HG02981 (cell line): ENCODE measurements around the gene ARID1A.
"Not testable (repeated sequence)": the region's sequence is repeated elsewhere in the genome, so short reads cannot be mapped to it uniquely, and the experiment has no call there.

ENCODE experiments used
- ATAC-seq: cut with Tn5 transposase; IDR thresholded peaks from one replicate; pipeline ENCODE4 v1.9.1; 2021; ENCODE audit warnings: mild to moderate bottlenecking, moderate library complexity; ENCODE audit not compliant: unreplicated experiment

ARID1A gene

GRCh38 chr1:26695356-26696118 is at the start of gene ARID1A:
Gene ARID1A (plus strand): TSS chr1:26696015. CDS start chr1:26696404, 389 bp downstream.
- peak; percentile 38 for ATAC-seq

GRCh38 chr1:26664802-26665201 is 31.0 kb upstream of the ARID1A start:
- no peak for ATAC-seq

- no peak for ATAC-seq
These were observed 29.0 kb upstream of the ARID1A start for GRCh38 chr1:26666855-26667254.

GRCh38 chr1:26668106-26668786 is 27.6 kb upstream of the ARID1A start:
- ATAC-seq = not testable (repeated sequence)

- peak; percentile 63 for ATAC-seq
These were observed 18.3 kb upstream of the ARID1A start for GRCh38 chr1:26677306-26678115.

- ATAC-seq = no peak
These were observed 10.9 kb upstream of the ARID1A start for GRCh38 chr1:26684763-26685508.

DNA sequence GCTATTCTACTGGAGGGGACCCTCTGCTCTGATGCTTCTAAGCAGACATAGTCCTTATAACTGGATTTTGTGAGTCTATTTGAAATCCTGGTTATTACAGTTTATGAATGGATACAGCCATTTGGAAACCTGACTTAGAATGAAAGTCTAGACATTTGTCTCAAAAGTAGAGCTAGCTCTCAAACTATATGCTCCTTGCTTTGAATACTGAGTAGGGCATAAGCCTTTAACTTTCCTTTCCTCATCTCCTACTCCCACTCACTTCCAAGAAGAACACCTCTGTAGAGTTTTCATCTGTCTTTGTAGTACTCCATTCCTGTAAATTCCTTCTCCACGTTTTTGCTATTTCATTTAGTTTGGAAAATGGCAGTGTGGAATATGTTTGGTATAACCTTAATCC is 9.0 kb upstream of the ARID1A start:
- ATAC-seq = no peak

DNA sequence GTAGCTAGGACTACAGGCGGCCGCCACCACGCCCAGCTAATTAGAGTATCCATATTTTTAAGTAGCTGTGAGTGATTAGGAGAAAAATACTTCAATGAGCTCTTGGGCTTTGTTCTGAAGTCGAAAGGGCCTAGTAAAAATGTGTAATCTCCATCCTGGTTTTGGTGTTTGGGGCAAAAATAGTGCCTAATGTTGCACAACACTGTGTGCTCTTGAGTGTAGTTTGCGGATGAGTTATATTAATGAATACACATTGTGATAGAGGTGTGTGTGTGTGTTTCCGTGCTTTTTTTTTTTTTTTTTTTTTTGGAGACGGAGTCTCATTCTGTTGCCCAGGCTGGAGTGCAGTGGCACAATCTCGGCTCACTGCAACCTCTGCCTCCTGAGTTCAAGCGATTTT is 6.3 kb upstream of the ARID1A start:
- ATAC-seq = no peak

DNA sequence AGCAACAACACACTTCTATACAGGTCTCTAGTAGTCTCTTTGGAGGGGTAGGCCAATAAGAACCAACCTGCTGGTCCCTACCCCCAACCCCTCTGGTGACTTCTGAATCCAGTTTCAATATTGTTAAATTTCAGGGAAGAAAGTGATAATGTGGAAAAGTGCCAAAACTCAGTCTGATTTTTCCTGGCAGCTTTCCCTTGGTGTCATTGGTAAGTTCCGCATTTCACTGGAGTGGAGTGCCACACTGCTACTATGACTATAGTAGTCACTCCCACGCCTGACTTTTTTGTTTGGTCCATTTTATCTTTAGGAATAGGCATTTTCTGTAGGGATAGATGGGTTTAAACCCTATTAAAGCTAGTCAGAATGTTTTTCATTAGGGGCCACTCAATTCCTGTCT is 5.7 kb upstream of the ARID1A start:
- ATAC-seq = no peak

- no peak for ATAC-seq
These were observed 5.2 kb upstream of the ARID1A start for GRCh38 chr1:26690576-26691031.

- no peak for ATAC-seq
These were observed 3.5 kb upstream of the ARID1A start for GRCh38 chr1:26692211-26692792.

- ATAC-seq = peak; percentile 37
These were observed 2.9 kb upstream of the ARID1A start for GRCh38 chr1:26692793-26693490.

DNA sequence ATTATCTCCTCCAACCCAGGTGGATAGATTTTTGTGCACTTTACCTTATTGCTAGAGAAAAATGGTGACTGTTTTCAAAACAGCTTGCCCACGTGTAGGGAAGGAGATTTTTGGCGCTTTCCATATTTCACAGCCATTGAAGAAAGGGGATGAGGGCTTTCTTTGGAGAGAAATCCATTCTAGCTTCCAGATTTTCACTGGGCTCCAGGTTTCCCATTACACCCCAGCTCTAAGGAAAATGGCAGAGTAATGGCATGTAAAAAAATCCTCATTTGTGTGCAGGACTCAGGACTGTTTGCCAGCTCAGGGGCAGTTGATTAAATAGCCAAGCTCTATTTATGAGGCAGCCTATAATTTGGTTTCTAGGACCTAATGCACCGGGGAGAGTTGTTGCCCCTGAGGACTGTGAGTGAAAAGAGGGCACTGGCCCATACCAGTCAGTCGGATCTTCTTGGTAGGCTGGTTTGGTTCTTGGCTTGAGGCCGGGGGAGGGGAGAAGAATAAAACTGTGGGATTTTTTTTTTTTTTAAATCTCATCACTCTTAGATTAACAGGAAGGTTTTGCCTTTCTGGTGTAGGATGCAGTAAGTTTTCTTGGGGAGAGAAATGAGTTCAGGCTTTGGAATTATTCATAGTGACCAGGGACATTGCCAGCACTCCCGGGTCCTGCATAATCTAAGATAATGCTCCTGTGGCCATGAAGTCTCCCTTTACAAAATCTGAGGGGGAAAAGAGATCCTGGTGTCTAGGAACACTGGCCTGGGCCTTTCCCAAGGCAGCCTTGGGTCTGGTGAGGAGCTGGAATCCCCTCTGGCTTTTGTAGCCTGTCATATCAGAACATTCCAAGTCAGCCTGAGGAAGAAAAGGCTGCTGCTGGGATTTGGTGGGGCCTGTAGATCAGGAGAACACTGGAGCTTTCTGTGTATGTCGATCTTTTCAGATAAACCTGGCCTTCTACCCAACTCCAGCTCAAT is 1.9 kb upstream of the ARID1A start:
- ATAC-seq = no peak

DNA sequence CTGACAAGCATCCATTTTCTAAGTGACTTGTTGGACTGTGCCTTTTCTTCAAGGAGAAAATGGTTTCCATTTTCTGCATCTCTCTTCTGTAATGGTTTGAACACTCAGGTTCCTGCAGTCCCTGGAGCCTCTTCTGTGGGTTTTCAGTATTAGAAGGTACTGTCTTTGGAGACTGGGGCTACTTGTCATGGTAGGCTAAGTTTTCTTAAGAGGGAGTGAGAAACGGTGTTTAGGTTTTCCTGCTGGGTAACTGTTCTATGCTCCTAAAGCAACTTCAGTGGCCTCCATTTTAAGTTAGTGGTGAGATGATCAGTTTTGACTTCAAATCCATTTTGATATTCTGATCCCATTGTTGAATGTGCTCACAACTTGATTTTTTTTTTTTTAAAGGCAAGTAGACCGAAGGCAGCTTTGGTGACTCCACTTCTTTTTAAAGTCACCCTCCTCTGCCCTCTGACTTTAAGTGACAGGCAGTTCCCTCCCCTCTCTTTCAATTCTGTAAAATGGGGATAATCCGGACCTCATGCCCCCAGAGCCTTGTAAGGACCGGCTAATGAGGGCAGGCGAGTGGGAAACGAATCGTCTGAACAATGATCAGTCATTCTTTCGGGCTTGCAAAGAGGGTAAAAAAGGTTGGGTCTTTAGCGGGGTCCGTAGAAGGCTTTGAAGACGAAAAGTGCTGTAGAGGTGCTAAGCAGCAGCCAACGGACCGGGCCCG is 1.0 kb upstream of the ARID1A start:
- ATAC-seq = no peak

DNA sequence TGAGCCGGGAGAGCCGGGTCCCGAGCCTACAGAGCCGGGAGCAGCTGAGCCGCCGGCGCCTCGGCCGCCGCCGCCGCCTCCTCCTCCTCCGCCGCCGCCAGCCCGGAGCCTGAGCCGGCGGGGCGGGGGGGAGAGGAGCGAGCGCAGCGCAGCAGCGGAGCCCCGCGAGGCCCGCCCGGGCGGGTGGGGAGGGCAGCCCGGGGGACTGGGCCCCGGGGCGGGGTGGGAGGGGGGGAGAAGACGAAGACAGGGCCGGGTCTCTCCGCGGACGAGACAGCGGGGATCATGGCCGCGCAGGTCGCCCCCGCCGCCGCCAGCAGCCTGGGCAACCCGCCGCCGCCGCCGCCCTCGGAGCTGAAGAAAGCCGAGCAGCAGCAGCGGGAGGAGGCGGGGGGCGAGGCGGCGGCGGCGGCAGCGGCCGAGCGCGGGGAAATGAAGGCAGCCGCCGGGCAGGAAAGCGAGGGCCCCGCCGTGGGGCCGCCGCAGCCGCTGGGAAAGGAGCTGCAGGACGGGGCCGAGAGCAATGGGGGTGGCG is 371 bp downstream of the ARID1A start:
- peak; percentile 2 for ATAC-seq

DNA sequence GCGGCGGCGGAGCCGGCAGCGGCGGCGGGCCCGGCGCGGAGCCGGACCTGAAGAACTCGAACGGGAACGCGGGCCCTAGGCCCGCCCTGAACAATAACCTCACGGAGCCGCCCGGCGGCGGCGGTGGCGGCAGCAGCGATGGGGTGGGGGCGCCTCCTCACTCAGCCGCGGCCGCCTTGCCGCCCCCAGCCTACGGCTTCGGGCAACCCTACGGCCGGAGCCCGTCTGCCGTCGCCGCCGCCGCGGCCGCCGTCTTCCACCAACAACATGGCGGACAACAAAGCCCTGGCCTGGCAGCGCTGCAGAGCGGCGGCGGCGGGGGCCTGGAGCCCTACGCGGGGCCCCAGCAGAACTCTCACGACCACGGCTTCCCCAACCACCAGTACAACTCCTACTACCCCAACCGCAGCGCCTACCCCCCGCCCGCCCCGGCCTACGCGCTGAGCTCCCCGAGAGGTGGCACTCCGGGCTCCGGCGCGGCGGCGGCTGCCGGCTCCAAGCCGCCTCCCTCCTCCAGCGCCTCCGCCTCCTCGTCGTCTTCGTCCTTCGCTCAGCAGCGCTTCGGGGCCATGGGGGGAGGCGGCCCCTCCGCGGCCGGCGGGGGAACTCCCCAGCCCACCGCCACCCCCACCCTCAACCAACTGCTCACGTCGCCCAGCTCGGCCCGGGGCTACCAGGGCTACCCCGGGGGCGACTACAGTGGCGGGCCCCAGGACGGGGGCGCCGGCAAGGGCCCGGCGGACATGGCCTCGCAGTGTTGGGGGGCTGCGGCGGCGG is 1.0 kb downstream of the ARID1A start:
- no peak for ATAC-seq

DNA sequence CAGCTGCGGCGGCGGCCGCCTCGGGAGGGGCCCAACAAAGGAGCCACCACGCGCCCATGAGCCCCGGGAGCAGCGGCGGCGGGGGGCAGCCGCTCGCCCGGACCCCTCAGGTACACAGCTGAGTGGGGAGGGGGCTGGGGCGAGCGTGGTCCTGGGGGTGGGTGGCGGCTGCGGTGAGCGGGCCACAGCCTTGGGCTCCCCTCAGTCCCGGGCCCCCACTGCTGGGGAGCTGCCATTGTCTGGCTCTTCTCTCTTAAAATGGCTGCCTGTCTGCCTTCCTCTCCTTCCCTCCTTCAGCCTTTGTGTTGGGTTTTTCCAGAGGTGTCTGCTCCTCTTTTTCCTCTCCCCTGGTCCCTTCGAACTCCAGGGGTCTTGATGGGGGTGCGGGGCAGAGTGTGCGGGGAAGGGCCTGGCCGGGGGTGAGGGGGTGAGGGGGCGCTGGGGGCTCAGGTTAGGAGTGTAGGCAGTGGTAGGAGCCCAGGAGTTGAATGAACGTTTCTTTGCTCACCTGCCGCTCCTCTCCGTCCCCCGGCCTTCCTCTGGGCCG is 1.7 kb downstream of the ARID1A start:
- ATAC-seq = no peak
